Epithelial cell of proximal tubule (primary cell): ENCODE measurements around the gene ATP4A. TPM values are rescaled to one million over a fixed set of nuclear protein-coding genes. Genes with fewer than 3 reads are reported as not detected.
A peak's percentile ranks its signal among the peaks of the same experiment; 100 is the strongest.

Source experiments
- DNase-seq: peaks from one replicate; pipeline ENCODE4 v3.0.0-alpha.2; 2011; ENCODE audit warnings: low read depth
- H3K4me3 ChIP-seq: 2 replicates; pipeline ENCODE4 v1.5.1; 2011; ENCODE audit warnings: low read depth, mild to moderate bottlenecking, low read length
- total RNA-seq: library from RNA; depleted of rRNA; stranded (reverse); fragments of >200 nt; gene quantifications from 2 replicates; pipeline ENCODE4 v1.2.3, GENCODE V29; 2015
- TF ChIP-seq, protein P1 (sequence below): conservative IDR thresholded peaks from 2 replicates; pipeline ENCODE4 v1.5.1; 2012; ENCODE audit warnings: low read depth, mild to moderate bottlenecking, low read length

The ATP4A gene
- total RNA-seq, 1 donor from 2014 or later: not detected

DNA sequence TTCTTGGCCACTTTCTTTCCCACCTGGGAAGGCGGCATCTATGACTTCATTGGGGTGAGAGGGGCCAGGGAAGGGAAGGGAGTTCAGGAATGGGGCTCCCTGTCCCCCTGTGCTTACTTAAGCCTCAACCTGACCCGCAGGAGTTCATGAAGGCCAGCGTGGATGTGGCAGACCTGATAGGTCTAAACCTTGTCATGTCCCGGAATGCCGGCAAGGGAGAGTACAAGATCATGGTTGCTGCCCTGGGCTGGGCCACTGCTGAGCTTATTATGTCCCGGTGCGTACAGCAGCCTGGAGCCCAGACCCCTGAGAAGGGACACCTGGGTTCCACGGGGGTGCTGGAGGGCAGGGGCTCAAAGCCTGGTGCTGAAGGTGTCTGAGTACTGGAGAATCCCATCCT, 16.9 kb downstream of the ATP4A start:
- no peak for DNase-seq
- TF ChIP-seq, protein P1, sequence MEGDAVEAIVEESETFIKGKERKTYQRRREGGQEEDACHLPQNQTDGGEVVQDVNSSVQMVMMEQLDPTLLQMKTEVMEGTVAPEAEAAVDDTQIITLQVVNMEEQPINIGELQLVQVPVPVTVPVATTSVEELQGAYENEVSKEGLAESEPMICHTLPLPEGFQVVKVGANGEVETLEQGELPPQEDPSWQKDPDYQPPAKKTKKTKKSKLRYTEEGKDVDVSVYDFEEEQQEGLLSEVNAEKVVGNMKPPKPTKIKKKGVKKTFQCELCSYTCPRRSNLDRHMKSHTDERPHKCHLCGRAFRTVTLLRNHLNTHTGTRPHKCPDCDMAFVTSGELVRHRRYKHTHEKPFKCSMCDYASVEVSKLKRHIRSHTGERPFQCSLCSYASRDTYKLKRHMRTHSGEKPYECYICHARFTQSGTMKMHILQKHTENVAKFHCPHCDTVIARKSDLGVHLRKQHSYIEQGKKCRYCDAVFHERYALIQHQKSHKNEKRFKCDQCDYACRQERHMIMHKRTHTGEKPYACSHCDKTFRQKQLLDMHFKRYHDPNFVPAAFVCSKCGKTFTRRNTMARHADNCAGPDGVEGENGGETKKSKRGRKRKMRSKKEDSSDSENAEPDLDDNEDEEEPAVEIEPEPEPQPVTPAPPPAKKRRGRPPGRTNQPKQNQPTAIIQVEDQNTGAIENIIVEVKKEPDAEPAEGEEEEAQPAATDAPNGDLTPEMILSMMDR: no peak
- peak overlapping the region; percentile 98 for H3K4me3 ChIP-seq

DNA sequence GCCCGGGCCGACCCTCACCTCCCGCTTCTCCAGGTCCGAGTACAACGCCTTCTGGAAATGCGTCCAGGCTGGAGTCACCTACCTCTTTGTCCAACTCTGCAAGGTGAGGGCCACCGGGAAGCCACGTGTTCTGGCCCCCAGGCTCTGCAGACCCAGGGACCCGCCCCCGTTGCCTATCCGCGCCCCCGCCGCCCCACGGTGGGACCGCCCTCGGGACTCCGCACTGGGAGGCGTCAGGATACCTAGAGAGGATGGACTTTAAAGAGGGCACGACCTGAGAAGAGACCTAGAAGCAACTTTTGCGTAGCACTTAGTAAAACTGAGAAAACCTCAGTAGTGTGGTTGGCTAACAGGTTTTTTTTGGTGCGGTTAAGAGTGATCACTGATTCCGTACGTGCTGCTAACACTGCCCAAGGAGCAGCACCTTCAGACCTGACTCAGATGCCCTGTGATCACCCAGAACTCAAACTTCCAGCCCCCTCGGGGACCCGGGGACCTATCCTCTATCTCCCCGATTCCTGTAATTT, 17.5 kb downstream of the ATP4A start:
- peak overlapping the region; percentile 98 for H3K4me3 ChIP-seq
- DNase-seq: no peak
- TF ChIP-seq, protein P1: no peak

DNA sequence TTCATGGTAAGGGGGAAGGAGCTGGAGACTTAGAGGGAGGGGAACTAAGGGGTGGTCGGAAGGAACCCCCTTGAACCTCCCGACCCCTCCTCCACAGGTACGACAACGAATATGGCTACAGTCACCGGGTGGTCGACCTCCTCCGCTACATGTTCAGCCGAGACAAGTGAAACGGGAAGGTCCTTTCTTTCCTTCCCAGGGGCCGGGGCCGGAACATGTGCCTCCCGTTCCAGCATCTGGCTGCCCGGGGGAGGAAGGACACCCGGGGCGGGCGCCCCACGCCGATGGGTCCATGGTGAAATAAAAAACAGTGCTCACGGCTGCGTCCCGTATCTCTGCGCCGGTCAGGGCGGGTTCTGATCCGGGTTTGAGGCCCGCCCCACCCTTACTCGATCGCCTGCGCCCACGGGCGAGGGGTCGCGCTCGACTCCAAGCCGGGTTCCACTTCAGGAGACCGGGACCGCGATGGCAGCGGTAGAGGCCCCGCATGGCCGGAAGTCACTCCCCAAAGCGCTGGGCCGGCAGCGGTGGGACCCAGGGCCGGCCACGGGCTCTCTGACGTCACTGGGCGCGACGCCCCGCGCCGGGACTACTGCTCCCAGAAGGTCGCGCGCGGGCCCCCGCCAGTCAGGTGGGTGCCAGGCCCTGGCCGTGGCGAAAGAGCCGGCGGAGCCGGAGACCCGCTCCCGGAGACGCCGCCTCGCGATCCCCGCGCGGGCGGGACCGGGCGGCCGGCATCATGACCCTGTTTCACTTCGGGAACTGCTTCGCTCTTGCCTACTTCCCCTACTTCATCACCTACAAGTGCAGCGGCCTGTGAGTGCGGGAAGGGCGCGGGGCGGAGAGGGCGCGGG, 18.2 kb downstream of the ATP4A start, which contains the start of gene TMEM147:
TMEM147 (plus strand) TSS at position 626 of the 854 bp plus-strand sequence; CDS start at position 740, 114 bp downstream.
- DNase-seq: no peak
- TF ChIP-seq, protein P1: no peak
- H3K4me3 ChIP-seq: peak within 1 kb of the TSS; percentile 98

DNA sequence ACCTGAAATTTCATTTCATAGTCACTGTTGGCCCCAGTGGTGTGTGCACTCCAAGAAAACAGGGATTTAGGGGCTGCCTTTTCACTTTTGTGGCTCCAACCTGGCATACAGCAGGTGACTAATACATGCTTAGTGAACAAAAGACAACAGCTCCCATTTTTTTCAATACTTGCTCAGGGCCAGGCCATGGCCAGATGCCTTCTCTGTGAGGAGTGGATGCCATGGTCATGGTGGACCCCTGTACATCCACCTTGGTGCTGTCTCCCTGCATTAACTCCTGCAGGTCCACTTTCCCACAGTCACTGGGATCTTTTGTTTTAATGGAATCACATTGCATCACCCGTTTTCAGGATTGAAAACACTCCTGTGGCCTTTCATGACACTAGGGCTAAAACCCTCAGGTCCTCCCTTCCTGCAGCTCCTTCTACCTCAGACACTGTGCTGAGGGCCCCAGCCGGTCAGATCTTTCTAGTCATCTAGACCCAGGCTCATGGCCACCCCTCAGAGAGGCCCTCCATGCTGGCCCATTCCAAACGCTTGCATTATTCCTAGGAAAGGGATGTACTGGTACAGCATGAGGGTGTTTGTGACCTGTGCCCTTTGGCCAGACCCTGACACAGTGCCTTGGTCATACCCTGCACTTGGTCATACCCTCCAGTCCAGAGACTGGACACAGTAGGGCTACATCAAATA, 19.2 kb downstream of the ATP4A start:
- TF ChIP-seq, protein P1: no peak
- DNase-seq: no peak

DNA sequence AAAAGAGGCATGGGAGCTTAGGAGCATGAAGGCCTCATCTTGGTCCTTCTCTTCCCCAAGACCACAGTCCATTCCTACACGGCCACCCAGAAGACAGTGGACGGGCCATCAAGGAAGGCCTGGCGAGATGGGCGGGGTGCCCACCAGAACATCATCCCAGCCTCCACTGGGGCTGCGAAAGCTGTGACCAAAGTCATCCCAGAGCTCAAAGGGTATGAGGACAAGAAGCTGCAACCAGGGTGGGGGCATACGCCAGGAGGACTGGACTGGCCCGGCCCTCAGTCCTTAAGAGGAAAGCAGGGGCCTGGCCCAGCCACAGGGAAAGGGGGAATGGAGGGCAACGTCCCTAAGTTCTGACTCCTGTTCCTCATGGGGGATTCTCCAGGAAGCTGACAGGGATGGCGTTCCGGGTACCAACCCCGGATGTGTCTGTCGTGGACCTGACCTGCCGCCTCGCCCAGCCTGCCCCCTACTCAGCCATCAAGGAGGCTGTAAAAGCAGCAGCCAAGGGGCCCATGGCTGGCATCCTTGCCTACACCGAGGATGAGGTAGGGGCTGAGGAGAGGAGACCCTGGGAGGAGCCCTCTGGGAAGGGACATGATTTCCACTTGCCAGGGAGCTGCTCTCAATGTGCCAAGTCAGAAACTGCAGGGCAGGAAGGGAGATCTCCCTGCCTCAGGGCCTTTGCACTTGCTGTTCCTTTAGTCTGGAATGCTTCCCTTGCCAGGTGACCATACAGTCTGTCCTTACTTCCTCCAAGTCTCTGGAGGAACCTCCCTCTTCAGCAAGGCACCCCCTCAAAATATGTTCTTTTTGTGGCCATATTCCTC, 20.0 kb downstream of the ATP4A start:
- TF ChIP-seq, protein P1: no peak
- no peak overlapping the region for H3K4me3 ChIP-seq
- DNase-seq: no peak

More for the DNA sequence above, 19.2 kb downstream of the ATP4A start:
- H3K4me3 ChIP-seq: peak overlapping the region; percentile 98

DNA sequence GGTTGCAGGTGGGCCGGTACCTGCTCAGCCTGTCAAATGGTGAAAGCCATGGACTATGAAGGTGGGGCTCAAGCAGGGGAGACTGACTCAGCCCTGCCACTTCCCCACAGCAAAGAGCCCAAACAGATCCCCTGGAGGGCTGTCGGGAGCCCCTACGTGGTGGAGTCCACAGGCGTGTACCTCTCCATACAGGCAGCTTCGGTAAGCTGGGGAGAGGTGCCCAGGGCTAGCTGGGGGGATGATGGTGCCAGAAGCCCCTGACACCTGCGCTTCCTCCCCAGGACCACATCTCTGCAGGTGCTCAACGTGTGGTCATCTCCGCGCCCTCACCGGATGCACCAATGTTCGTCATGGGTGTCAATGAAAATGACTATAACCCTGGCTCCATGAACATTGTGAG, 21.2 kb downstream of the ATP4A start:
- TF ChIP-seq, protein P1: no peak
- no peak overlapping the region for H3K4me3 ChIP-seq
- DNase-seq: no peak
